ENCODE measurements around the gene IL24. TPM values are rescaled to one million over a fixed set of nuclear protein-coding genes. Genes with fewer than 3 reads are reported as not detected.
"Not testable (repeated sequence)": the region's sequence is repeated elsewhere in the genome, so short reads cannot be mapped to it uniquely, and the experiment has no call there.

Gene IL24
- total and polyA plus RNA-seq, 2 donors (not counting 1 experiment from before 2014, with no cell fraction given), result not detected

DNA sequence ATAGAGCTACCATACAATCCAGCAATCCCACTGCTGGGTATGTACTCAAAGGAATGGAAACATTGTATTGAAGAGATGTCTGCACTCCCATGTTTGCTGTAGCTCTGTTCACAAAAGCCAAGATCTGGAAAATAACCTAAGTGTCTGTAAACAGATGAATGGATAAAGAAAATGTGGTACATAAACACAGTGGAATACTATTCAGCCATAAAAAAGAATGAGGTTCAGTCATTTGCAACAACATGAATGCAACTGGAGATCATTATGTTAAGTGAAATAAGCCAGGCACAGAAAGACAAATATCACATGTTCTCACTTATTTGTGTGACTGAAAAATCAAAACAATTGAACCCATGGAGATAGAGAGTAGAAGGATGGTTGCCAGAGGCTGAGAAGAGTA is 43.5 kb upstream of the IL24 start:
- H3K27ac Mint-ChIP-seq; H3K4me1 ChIP-seq (ENCODE audit: control insufficient read depth in 2 of 2, insufficient read depth in 2 of 2, low read length in 2 of 2); H3K9me3 Mint-ChIP-seq (ENCODE audit: insufficient read depth); H3K9ac ChIP-seq (ENCODE audit: low read length); H2AFZ ChIP-seq (ENCODE audit: insufficient read depth, low read depth, low read length, poor library complexity, severe bottlenecking); H3K4me3 Mint-ChIP-seq; H3K4me3 ChIP-seq (ENCODE audit: control extremely low read depth in 1 of 5, extremely low read depth in 1 of 5, insufficient read depth in 1 of 5, low read depth in 2 of 5, low read length in 4 of 5); H4K20me1 ChIP-seq (ENCODE audit: control insufficient read depth, insufficient read depth, low read length, poor library complexity, severe bottlenecking); H3K9me3 ChIP-seq (ENCODE audit: control extremely low read depth in 1 of 3, control insufficient read depth in 2 of 3, insufficient read depth in 1 of 3, low read length in 2 of 3); H3K4me1 Mint-ChIP-seq; H3K27me3 ChIP-seq (replicated peaks in 1 of 4; ENCODE audit: control extremely low read depth in 1 of 4, control insufficient read depth in 3 of 4, insufficient read depth in 4 of 4, low read length in 3 of 4); ATAC-seq (ENCODE audit: low read depth); POLR2A ChIA-PET; H3K27ac ChIP-seq (ENCODE audit: low read length in 2 of 2); intact Hi-C loops (cut with micrococcal nuclease); DNase-seq; H3K36me3 ChIP-seq (replicated peaks in 1 of 2; ENCODE audit: control extremely low read depth in 1 of 2, control insufficient read depth in 1 of 2, extremely low read depth in 1 of 2, insufficient read depth in 2 of 2, low read length in 1 of 2); H3K79me2 ChIP-seq (ENCODE audit: control insufficient read depth, insufficient read depth, low read length); H3K4me2 ChIP-seq (replicated peaks; ENCODE audit: low read depth, low read length, poor library complexity, severe bottlenecking): not testable (repeated sequence)
- peaks cover 17% of the 10 kb centered on the region for H3K27me3 Mint-ChIP-seq
- CTCF ChIA-PET, result interaction anchor here (1.3 to 4.5 kb wide), 3 partner anchors 21 to 119 kb away, joined by 3 to 19 read pairs (median 3); no protein-coding TSS in a partner anchor

DNA sequence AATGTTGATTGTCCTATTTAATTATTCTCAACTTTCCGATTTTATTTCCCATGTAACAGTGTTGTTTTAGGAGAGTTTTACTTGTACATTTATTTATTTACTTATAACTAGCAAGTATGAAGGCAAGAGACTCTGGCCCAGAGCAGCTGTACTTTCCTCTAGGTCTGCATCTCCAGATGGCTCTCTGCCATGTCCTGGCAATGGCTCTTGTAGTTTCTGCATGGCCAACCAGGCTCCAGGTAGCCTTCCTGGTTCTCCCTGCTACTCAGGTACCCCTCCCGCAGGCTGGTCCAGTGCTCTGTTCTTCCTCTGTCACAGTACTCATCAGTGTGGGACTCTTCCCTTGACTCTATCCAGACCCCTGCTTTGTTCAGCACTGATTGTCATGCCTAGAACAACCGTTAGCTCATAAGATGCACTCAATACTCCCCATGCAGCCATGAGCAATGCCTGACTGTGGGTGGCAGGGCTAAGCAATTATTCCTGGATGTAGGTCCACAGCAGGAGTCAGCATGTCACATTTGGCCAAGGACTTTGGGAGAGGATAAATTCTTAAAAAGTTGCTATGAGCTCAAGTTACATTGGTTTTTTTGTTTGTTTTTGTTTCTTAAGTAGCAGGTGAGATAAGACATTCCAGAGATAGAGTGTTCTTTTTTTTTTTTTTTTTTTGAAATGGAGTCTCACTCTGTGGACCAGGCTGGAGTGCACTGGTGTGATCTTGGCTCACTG is 42.7 kb upstream of the IL24 start:
- H3K27ac ChIP-seq (ENCODE audit: low read length in 2 of 2), result no peak overlapping the region
- no peaks in the 10 kb centered on the region for H3K9me3 ChIP-seq (ENCODE audit: control extremely low read depth in 1 of 3, control insufficient read depth in 2 of 3, insufficient read depth in 1 of 3, low read length in 2 of 3)
- Mint-ChIP-seq H3K27ac (no peak overlapping the region), H3K9me3 (ENCODE audit: insufficient read depth) (no peaks in the 10 kb centered on the region), H3K27me3 (peaks cover 13% of the 10 kb centered on the region), H3K4me3 (no peak overlapping the region), H3K4me1 (peaks cover 4% of the 10 kb centered on the region)
- no peak overlapping the region for H3K9ac ChIP-seq (ENCODE audit: low read length)
- ChIA-PET POLR2A (no interaction called here), CTCF (interaction anchor here (0.7 to 4.5 kb wide), 6 partner anchors 13 to 191 kb away, joined by 3 to 30 read pairs (median 4); no protein-coding TSS in a partner anchor)
- no peaks in the 10 kb centered on the region for H4K20me1 ChIP-seq (ENCODE audit: control insufficient read depth, insufficient read depth, low read length, poor library complexity, severe bottlenecking)
- no peaks in the 10 kb centered on the region for H3K27me3 ChIP-seq (replicated peaks in 1 of 4; ENCODE audit: control extremely low read depth in 1 of 4, control insufficient read depth in 3 of 4, insufficient read depth in 4 of 4, low read length in 3 of 4)
- WGBS (ENCODE audit: insufficient coverage), result 100% methylated on average over 2 of the region's 3 CpGs
- no peak overlapping the region for H2AFZ ChIP-seq (ENCODE audit: insufficient read depth, low read depth, low read length, poor library complexity, severe bottlenecking)
- H3K79me2 ChIP-seq (ENCODE audit: control insufficient read depth, insufficient read depth, low read length), result no peaks in the 10 kb centered on the region
- H3K4me3 ChIP-seq (ENCODE audit: control extremely low read depth in 1 of 5, extremely low read depth in 1 of 5, insufficient read depth in 1 of 5, low read depth in 2 of 5, low read length in 4 of 5), result no peak overlapping the region
- DNase-seq (no peak), ATAC-seq (ENCODE audit: low read depth) (no peak)
- no peak overlapping the region for H3K4me2 ChIP-seq (replicated peaks; ENCODE audit: low read depth, low read length, poor library complexity, severe bottlenecking)
- no peaks in the 10 kb centered on the region for H3K36me3 ChIP-seq (replicated peaks in 1 of 2; ENCODE audit: control extremely low read depth in 1 of 2, control insufficient read depth in 1 of 2, extremely low read depth in 1 of 2, insufficient read depth in 2 of 2, low read length in 1 of 2)
- TF ChIP-seq EZH2 (IDR thresholded peaks at IDR 0.05; ENCODE audit: borderline replicate concordance, insufficient read depth, low read depth, low read length, poor library complexity, severe bottlenecking), result no peak
- TF ChIP-seq, protein P1, sequence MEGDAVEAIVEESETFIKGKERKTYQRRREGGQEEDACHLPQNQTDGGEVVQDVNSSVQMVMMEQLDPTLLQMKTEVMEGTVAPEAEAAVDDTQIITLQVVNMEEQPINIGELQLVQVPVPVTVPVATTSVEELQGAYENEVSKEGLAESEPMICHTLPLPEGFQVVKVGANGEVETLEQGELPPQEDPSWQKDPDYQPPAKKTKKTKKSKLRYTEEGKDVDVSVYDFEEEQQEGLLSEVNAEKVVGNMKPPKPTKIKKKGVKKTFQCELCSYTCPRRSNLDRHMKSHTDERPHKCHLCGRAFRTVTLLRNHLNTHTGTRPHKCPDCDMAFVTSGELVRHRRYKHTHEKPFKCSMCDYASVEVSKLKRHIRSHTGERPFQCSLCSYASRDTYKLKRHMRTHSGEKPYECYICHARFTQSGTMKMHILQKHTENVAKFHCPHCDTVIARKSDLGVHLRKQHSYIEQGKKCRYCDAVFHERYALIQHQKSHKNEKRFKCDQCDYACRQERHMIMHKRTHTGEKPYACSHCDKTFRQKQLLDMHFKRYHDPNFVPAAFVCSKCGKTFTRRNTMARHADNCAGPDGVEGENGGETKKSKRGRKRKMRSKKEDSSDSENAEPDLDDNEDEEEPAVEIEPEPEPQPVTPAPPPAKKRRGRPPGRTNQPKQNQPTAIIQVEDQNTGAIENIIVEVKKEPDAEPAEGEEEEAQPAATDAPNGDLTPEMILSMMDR (IDR thresholded peaks at IDR 0.05), result no peak
- intact Hi-C loops (cut with micrococcal nuclease), result no loop called here
- H3K4me1 ChIP-seq (ENCODE audit: control insufficient read depth in 2 of 2, insufficient read depth in 2 of 2, low read length in 2 of 2), result no peaks in the 10 kb centered on the region
